ENCODE data around the gene HLCS.
A peak's percentile ranks its signal among the peaks of the same experiment; 100 is the strongest.

- TF ChIP-seq CTCF (IDR thresholded peaks at IDR 0.05; ENCODE audit: control extremely low read depth in 1 of 3, insufficient read depth in 1 of 3, low read depth in 1 of 3, low read length in 3 of 3), result no peak
- peak; percentile 61 to 72 for TF ChIP-seq POLR2A (IDR thresholded peaks at IDR 0.05; ENCODE audit: control extremely low read depth in 1 of 2, low read depth in 2 of 2, low read length in 2 of 2)
- no peak for TF ChIP-seq ZNF274 (IDR thresholded peaks at IDR 0.05; ENCODE audit: borderline replicate concordance, extremely low read depth, low read length)
- TF ChIP-seq CEBPB (IDR thresholded peaks at IDR 0.05; ENCODE audit: low read depth, low read length), result no peak
- no peak for TF ChIP-seq EGR1 (IDR thresholded peaks at IDR 0.05; ENCODE audit: borderline replicate concordance, low read depth, low read length)
- peak; percentile 64; the same call in 1 of the 2 replicates for TF ChIP-seq YY1 (IDR thresholded peaks at IDR 0.05; ENCODE audit: low read depth, low read length)
- TF ChIP-seq TAF7 (optimal IDR thresholded peaks at IDR 0.05; ENCODE audit: borderline replicate concordance, low read depth, low read length), result no peak
- no peak for TF ChIP-seq RFX5 (IDR thresholded peaks at IDR 0.05; ENCODE audit: borderline replicate concordance, low read depth, low read length)
Observed at GRCh38 chr21:36749935-36750575, 216.4 kb downstream of the HLCS start.

All from H1 (cell line).